SIG-M5 (cell line): ENCODE measurements around the gene FAM168A.

Experiments
- DNase-seq: peaks from one replicate; lab custom pipeline; 2025; lab: John Stamatoyannopoulos, UW

The FAM168A gene

GRCh38 chr11:73388265-73389133 lies 209.4 kb downstream of the FAM168A start:
- DNase-seq = no peak

- DNase-seq = no peak
These were observed 210.2 kb downstream of the FAM168A start for GRCh38 chr11:73387594-73388264.

- DNase-seq = no peak
These were observed 211.4 kb downstream of the FAM168A start for GRCh38 chr11:73386546-73386945.

- no peak for DNase-seq
These were observed 211.9 kb downstream of the FAM168A start for GRCh38 chr11:73386016-73386415.

GRCh38 chr11:73384872-73385689 lies 212.8 kb downstream of the FAM168A start:
- DNase-seq = no peak

GRCh38 chr11:73384531-73384871 lies 213.4 kb downstream of the FAM168A start:
- DNase-seq = no peak

- no peak for DNase-seq
These were observed 213.8 kb downstream of the FAM168A start for GRCh38 chr11:73384125-73384441.

GRCh38 chr11:73383249-73384124 lies 214.4 kb downstream of the FAM168A start:
- no peak for DNase-seq

GRCh38 chr11:73382747-73383146 lies 215.2 kb downstream of the FAM168A start:
- no peak for DNase-seq

- DNase-seq = no peak
These were observed 215.7 kb downstream of the FAM168A start for GRCh38 chr11:73382183-73382582.

GRCh38 chr11:73381589-73381988 lies 216.3 kb downstream of the FAM168A start:
- no peak for DNase-seq

GRCh38 chr11:73380897-73381410 lies 217.0 kb downstream of the FAM168A start:
- no peak for DNase-seq

GRCh38 chr11:73380331-73380730 lies 217.6 kb downstream of the FAM168A start:
- no peak for DNase-seq

- DNase-seq = no peak
These were observed 218.6 kb downstream of the FAM168A start for GRCh38 chr11:73379189-73379880.

- peak; percentile 8 for DNase-seq
These were observed 220.9 kb downstream of the FAM168A start for GRCh38 chr11:73376803-73377629.

GRCh38 chr11:73376160-73376802 lies 221.6 kb downstream of the FAM168A start, which contains the start of gene RELT:
Gene RELT, plus strand, starts transcription at chr11:73376399. Its CDS starts 12,738 bp downstream, at chr11:73389137.
- DNase-seq = no peak

GRCh38 chr11:73375830-73376159 lies 222.1 kb downstream of the FAM168A start:
- DNase-seq = no peak

- DNase-seq = no peak
These were observed 223.8 kb downstream of the FAM168A start for GRCh38 chr11:73374151-73374550.

- DNase-seq = no peak
These were observed 225.4 kb downstream of the FAM168A start for GRCh38 chr11:73372375-73372993.
